Astrocyte (in vitro differentiated cells and primary cell): ENCODE results near the gene NFE2.

Experiments used
- EZH2 ChIP-seq: IDR thresholded peaks from 2 replicates; pipeline ENCODE4 v1.6.1; 2012; ENCODE audit warnings: mild to moderate bottlenecking, low read length, inconsistent platforms; ENCODE audit not compliant: insufficient read depth
- TF ChIP-seq, protein P1 (sequence below): IDR thresholded peaks from 2 replicates; pipeline ENCODE4 v1.5.1; 2011; ENCODE audit warnings: low read depth, mild to moderate bottlenecking, inconsistent platforms, low read length, moderate library complexity; ENCODE audit not compliant: insufficient read depth

DNA sequence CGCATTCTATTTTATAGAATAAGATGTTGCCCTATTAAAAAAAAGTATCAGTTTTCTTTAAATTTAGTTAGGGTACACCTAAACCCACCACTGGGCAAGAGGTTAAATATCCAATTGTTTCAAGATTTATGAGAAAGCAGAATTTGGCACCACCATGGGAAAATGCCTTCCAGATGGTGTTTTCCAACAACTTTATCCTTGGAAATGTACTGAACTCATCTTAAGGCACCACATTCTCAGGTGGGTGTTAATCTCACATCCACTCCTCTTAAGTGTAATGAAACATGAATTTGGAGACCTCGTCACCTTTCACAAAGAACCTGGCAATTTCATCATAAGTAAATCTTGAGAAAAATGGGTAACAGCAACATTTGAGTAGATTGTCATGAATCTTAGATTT lies 34.0 kb downstream of the NFE2 start:
- TF ChIP-seq, protein P1, sequence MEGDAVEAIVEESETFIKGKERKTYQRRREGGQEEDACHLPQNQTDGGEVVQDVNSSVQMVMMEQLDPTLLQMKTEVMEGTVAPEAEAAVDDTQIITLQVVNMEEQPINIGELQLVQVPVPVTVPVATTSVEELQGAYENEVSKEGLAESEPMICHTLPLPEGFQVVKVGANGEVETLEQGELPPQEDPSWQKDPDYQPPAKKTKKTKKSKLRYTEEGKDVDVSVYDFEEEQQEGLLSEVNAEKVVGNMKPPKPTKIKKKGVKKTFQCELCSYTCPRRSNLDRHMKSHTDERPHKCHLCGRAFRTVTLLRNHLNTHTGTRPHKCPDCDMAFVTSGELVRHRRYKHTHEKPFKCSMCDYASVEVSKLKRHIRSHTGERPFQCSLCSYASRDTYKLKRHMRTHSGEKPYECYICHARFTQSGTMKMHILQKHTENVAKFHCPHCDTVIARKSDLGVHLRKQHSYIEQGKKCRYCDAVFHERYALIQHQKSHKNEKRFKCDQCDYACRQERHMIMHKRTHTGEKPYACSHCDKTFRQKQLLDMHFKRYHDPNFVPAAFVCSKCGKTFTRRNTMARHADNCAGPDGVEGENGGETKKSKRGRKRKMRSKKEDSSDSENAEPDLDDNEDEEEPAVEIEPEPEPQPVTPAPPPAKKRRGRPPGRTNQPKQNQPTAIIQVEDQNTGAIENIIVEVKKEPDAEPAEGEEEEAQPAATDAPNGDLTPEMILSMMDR: no peak
- TF ChIP-seq EZH2: no peak
